Keratinocyte (primary cell): ENCODE data around the gene PLD1. TPM values are rescaled to one million over a fixed set of nuclear protein-coding genes. Genes with fewer than 3 reads are reported as not detected.

Source experiments
- DNase-seq: peaks from one replicate; pipeline ENCODE4 v3.0.0-alpha.2; 2011; ENCODE audit warnings: low read depth, missing footprints, low spot score
- FAIRE-seq: peaks from 2 replicates; lab custom pipeline; 2011; peaks lifted over from hg19 to GRCh38; lab: Jason Lieb, UNC
- H2AFZ ChIP-seq: 2 replicates; pipeline ENCODE4 v1.6.0; 2012; ENCODE audit warnings: low read length, control low read depth, inconsistent platforms; ENCODE audit not compliant: control insufficient read depth
- H3K27ac ChIP-seq: 2 replicates; pipeline ENCODE4 v1.5.1; 2011; ENCODE audit warnings: low read length; ENCODE audit not compliant: control insufficient read depth, insufficient read depth
- H3K27me3 ChIP-seq: 3 replicates; pipeline ENCODE4 v1.6.0; 2011; ENCODE audit warnings: low read length; ENCODE audit not compliant: control insufficient read depth, insufficient read depth; ENCODE audit errors: extremely low read depth
- H3K36me3 ChIP-seq, 2 experiments: 2 replicates in 1 of 2; 3 replicates in 1 of 2; pipeline ENCODE4 v1.5.1; 2011; ENCODE audit warnings: low read length in 2 of 2, mild to moderate bottlenecking in 1 of 2; ENCODE audit not compliant: control insufficient read depth in 2 of 2, insufficient read depth in 2 of 2; ENCODE audit errors: extremely low read depth in 1 of 2
- H3K4me1 ChIP-seq: 3 replicates; pipeline ENCODE4 v1.5.1; 2011; ENCODE audit warnings: low read length; ENCODE audit not compliant: control insufficient read depth, insufficient read depth; ENCODE audit errors: extremely low read depth
- H3K4me2 ChIP-seq: 3 replicates; pipeline ENCODE4 v1.6.0; 2011; ENCODE audit warnings: low read depth, low read length; ENCODE audit not compliant: control insufficient read depth, insufficient read depth; ENCODE audit errors: extremely low read depth
- H3K4me3 ChIP-seq, 3 experiments: fragments of 200-600 bp in 1 of 3; sonication (generic) in 1 of 3; 2 replicates in 2 of 3; 3 replicates in 1 of 3; pipeline ENCODE4 v1.5.1; 2011 to 2016; ENCODE audit warnings: low read length in 3 of 3, mild to moderate bottlenecking in 3 of 3, control low read depth in 2 of 3, inconsistent platforms in 1 of 3, low read depth in 1 of 3, mixed read lengths in 1 of 3, mixed run types in 1 of 3, moderate library complexity in 1 of 3; ENCODE audit not compliant: control insufficient read depth in 2 of 3, insufficient read depth in 2 of 3; ENCODE audit errors: extremely low read depth in 1 of 3
- H3K79me2 ChIP-seq: 2 replicates; pipeline ENCODE4 v1.6.0; 2012; ENCODE audit warnings: low read length; ENCODE audit not compliant: control insufficient read depth, insufficient read depth
- H3K9ac ChIP-seq: 3 replicates; pipeline ENCODE4 v1.6.0; 2011; ENCODE audit warnings: low read length; ENCODE audit not compliant: control insufficient read depth, insufficient read depth; ENCODE audit errors: extremely low read depth
- H3K9me1 ChIP-seq: 3 replicates; pipeline ENCODE4 v1.6.0; 2011; ENCODE audit warnings: low read length; ENCODE audit not compliant: control insufficient read depth, insufficient read depth; ENCODE audit errors: extremely low read depth
- H3K9me3 ChIP-seq: 2 replicates; pipeline ENCODE4 v1.5.1; 2012; ENCODE audit warnings: low read depth, low read length; ENCODE audit not compliant: control insufficient read depth
- H4K20me1 ChIP-seq: 3 replicates; pipeline ENCODE4 v1.6.0; 2011; ENCODE audit warnings: low read length; ENCODE audit not compliant: control insufficient read depth, insufficient read depth; ENCODE audit errors: extremely low read depth
- EZH2 ChIP-seq: IDR thresholded peaks from one replicate; pipeline ENCODE4 v1.6.1; 2012; ENCODE audit warnings: inconsistent platforms, mild to moderate bottlenecking, low read length, moderate library complexity
- dilution Hi-C: fragments of 300-500 bp; cut with MboI; formaldehyde crosslinking; loops from one replicate; pipeline ENCODE4 v1.7.0; 2020; ENCODE audit warnings: low sequenced_read_pairs; ENCODE audit not compliant: extremely low pct_ligation_motif_present
- polyA plus RNA-seq, 5 experiments: library from polyadenylated mRNA; depleted of rRNA in 3 of 5; stranded (reverse) in 3 of 5; stranded (forward) in 1 of 5; unstranded in 1 of 5; fragments of >200 nt; gene quantifications; 1 replicate in 1 of 5; 2 replicates in 3 of 5; 3 replicates in 1 of 5; pipeline versions ENCODE4 v1.2.1 to v1.2.3, GENCODE V29; 2011 to 2012; ENCODE audit warnings: missing spikeins in 2 of 5, low read depth in 1 of 5, low replicate concordance in 1 of 5
- TF ChIP-seq, protein P1 (sequence below), 3 experiments: IDR thresholded peaks in 1 of 3; conservative IDR thresholded peaks in 1 of 3; optimal IDR thresholded peaks in 1 of 3; 2 replicates in 2 of 3; 3 replicates in 1 of 3; pipeline versions ENCODE3 to v1.5.1; 2011; ENCODE audit warnings: low read length in 3 of 3, mild to moderate bottlenecking in 3 of 3, moderate library complexity in 2 of 3, control low read depth in 1 of 3, inconsistent platforms in 1 of 3; ENCODE audit not compliant: insufficient read depth in 2 of 3; ENCODE audit errors: extremely low read depth in 1 of 3

Gene PLD1
- polyA plus RNA-seq, 1 donor (not counting 4 experiments of a cell fraction or from before 2014, with no cell fraction given) = 14.7 TPM

DNA sequence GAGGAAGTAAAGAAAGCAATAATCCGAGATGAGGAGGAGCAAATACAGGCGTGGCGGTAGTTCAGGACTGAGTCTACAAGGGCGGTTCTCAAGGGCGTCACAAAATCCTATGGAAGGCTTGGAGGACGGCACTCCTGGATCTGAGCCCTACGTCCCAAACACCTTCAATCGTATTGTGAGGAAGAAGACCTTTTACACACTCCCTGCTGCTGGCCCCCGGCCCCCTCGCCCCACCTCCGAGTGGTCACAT is 747 bp downstream of the PLD1 start:
- Histone ChIP-seq H2AFZ (peak overlapping the region; percentile 85), H3K9me1 (no peaks in the 10 kb centered on the region), H3K4me2 (peak overlapping the region; percentile 81), H3K27ac (peak overlapping the region; percentile 79), H4K20me1 (no peaks in the 10 kb centered on the region), H3K79me2 (peaks cover 11% of the 10 kb centered on the region), H3K36me3 (no peaks in the 10 kb centered on the region), H3K27me3 (no peaks in the 10 kb centered on the region), H3K9me3 (no peaks in the 10 kb centered on the region), H3K4me3 (peak overlapping the region; percentile 48 to 68 (median 64)), H3K4me1 (peaks cover 41% of the 10 kb centered on the region), H3K9ac (peak overlapping the region; percentile 93)
- no peak for DNase-seq
- no peak for FAIRE-seq
- dilution Hi-C loops = no loop called here
- TF ChIP-seq EZH2 = no peak
- TF ChIP-seq, protein P1, sequence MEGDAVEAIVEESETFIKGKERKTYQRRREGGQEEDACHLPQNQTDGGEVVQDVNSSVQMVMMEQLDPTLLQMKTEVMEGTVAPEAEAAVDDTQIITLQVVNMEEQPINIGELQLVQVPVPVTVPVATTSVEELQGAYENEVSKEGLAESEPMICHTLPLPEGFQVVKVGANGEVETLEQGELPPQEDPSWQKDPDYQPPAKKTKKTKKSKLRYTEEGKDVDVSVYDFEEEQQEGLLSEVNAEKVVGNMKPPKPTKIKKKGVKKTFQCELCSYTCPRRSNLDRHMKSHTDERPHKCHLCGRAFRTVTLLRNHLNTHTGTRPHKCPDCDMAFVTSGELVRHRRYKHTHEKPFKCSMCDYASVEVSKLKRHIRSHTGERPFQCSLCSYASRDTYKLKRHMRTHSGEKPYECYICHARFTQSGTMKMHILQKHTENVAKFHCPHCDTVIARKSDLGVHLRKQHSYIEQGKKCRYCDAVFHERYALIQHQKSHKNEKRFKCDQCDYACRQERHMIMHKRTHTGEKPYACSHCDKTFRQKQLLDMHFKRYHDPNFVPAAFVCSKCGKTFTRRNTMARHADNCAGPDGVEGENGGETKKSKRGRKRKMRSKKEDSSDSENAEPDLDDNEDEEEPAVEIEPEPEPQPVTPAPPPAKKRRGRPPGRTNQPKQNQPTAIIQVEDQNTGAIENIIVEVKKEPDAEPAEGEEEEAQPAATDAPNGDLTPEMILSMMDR (optimal IDR thresholded peaks at IDR 0.05 in 1 of 3, IDR thresholded peaks at IDR 0.05 in 1 of 3, conservative IDR thresholded peaks at IDR 0.05 in 1 of 3; ENCODE audit: extremely low read depth in 1 of 3, insufficient read depth in 2 of 3, low read length in 3 of 3) = no peak

DNA sequence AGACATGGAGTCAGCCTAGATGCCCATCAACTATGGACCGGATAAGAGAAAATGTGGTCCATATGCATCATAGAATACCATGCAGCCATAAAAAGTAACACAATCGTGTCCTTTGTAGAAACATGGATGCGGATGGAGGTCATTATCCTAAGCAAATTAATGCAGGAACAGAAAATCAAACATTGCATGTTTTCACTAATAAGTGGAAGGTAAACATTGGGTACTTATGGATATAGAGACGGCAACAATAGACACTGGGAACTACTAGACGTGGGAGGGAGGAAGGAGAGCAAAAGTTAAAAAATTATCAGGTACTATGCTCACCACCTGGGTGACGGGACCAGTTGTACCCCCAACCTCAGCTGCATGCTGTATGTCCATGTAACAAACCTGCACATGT is 2.5 kb downstream of the PLD1 start:
- Histone ChIP-seq H4K20me1 (no peaks in the 10 kb centered on the region), H3K27me3 (no peaks in the 10 kb centered on the region), H2AFZ (no peak overlapping the region), H3K4me2 (no peak overlapping the region), H3K4me3 (no peak overlapping the region), H3K79me2 (peaks cover 11% of the 10 kb centered on the region), H3K4me1 (peaks cover 36% of the 10 kb centered on the region), H3K9ac (no peak overlapping the region), H3K27ac (no peak overlapping the region), H3K36me3 (no peaks in the 10 kb centered on the region), H3K9me1 (no peaks in the 10 kb centered on the region), H3K9me3 (no peaks in the 10 kb centered on the region)
- TF ChIP-seq, protein P1 (optimal IDR thresholded peaks at IDR 0.05 in 1 of 3, IDR thresholded peaks at IDR 0.05 in 1 of 3, conservative IDR thresholded peaks at IDR 0.05 in 1 of 3; ENCODE audit: extremely low read depth in 1 of 3, insufficient read depth in 2 of 3, low read length in 3 of 3) = no peak
- FAIRE-seq (no peak), DNase-seq (no peak)
- dilution Hi-C loops = no loop called here
